ENCODE measurements around the gene WHAMM.
"Not testable (repeated sequence)": the region's sequence is repeated elsewhere in the genome, so short reads cannot be mapped to it uniquely, and the experiment has no call there.

WHAMM gene

GRCh38 chr15:82839136-82839535 is 29.7 kb downstream of the WHAMM start:
- DNase-seq (ENCODE audit: low read depth) = no peak

- no peak for DNase-seq (ENCODE audit: low read depth)
Observed at GRCh38 chr15:82840166-82840565, 30.7 kb downstream of the WHAMM start.

- DNase-seq (ENCODE audit: low read depth) = no peak
Observed at GRCh38 chr15:82843566-82843965, 34.1 kb downstream of the WHAMM start.

DNA sequence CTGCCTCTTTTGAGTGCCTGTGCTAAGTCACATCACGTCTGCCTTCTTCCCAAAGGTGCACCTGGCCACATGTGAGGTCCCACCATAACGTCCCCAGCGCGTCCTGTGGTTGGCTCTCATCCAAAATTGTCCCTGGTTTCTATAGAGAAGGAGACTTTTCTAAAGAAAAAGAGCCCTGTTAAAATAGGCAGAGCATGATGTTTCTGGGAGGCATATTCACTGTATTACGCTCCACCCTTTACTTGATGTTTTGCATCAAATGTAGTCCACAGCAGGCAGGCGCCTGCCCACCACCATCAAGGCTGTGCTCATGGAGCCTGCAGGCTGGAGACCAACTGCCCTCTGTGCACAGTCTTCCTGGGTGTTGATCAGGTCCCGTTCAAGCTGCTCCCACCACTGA is 36.3 kb downstream of the WHAMM start:
- DNase-seq (ENCODE audit: low read depth) = no peak

- DNase-seq (ENCODE audit: low read depth) = no peak
Observed at GRCh38 chr15:82846621-82847020, 37.2 kb downstream of the WHAMM start.

GRCh38 chr15:82847703-82848102 is 38.3 kb downstream of the WHAMM start:
- DNase-seq (ENCODE audit: low read depth) = no peak

DNA sequence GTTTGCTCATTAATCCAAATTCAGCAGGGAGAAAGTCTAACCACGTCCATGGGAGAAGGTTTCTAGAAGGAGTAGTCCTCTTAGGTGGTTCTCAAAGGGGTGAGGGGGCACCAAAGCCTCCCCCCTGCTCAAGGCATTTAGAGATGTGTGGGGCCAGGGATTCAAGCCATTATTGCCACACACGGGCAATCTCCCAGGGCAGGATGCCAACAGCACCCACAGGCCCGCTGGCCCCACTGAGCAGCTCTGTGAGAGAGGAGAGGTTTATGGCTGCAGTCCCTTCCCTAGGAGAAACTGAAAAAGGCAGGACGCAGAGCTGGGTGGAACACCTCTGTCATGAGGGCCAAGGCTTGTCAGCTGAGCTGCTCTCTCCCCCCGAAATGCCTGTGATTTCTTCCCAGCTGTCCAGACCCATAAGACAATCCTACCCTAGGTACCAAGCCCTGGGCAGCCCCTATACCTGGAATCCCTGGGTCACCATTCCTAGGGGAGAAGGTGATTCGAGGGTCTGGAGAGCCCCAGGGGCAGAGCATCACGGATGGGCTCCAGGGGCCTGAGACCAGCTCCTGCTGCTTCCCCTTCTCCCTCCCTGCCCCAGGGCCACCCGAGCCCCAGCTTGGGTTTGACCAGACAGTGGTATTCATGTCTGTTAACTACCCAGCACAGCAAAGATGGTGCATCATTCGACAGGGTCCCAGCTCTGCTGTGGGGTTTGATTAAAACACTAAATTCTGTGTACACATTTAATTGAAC is 39.0 kb downstream of the WHAMM start:
- no peak for DNase-seq (ENCODE audit: low read depth)

DNA sequence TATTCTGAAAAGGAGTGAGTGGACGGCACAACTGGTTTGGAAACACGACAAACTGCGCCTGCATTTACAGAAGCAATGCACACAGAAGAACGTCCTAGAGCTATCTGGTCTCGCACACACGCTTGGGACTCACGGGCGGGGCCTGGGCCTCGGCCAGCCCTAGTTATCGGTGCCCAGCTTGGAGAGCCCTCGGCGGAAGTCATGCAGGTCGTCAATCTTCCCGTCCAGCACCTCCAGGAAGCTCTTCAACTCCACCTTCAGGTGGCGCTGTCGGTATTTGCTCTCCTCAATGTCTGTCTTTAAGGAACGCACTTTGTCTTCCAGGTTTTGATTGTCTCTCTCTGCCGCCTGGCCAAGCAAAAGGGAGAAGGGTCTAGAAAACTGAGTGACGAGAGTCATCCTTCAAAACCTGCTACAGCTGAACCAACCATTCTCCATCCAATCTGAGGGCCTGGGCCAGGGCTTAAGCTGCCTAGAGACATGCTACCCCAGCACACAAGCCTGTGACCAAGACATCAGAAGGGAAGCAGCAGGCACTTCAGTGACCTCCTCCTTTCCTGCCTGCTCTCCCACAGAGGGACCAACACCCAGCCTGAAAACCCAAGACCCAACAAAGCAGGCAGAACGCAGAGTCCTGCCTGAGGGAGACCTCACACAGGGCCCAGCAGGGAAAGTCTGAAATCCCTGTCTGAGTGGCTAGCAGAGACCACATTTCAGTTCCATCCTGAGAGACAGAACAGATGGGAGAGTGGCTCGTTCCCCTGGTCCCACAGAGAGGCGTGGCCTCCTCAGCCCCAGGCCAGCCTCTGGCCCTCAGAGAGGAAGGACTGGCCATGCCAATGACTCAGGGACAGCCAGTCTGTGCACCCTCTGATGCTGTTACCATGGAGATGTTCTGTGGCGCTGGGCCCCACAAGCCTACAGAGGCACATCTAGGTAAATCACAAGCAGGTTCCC is 40.4 kb downstream of the WHAMM start:
- DNase-seq (ENCODE audit: low read depth) = no peak

- no peak for DNase-seq (ENCODE audit: low read depth)
Observed at GRCh38 chr15:82850731-82851130, 41.3 kb downstream of the WHAMM start.

GRCh38 chr15:82851306-82851850 is 42.0 kb downstream of the WHAMM start:
- DNase-seq (ENCODE audit: low read depth) = no peak

GRCh38 chr15:82851981-82852511 is 42.6 kb downstream of the WHAMM start:
- no peak for DNase-seq (ENCODE audit: low read depth)

DNA sequence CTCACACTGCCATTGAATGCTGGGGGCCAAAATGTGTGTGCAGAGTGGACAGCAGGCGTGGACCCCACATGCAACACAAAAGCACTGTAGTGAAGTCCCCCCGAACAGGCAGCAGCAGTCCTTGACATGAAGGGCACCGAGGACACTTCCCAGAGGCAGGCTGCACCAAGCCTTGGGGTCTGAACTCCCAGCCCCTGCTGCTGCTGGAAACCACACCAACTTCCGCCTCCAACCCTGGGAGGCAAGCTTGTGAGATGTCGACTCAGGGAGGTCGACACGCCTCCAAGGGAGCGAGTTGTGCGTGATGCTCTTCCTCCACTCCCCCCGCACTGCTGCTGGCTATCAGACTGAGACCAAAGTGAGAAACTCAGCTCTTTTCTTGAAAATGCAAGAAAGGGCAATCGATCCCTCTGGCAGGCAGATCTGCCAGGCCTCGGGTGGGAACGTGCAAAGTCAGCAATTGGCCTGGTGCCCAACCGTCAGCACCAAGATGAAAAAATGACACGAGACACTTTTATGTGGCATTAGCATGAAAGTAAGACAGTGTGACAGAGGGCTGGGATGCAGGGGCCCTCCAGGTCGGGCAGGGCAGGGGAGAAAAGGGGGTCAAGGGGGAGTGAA is 43.6 kb downstream of the WHAMM start:
- DNase-seq (ENCODE audit: low read depth) = no peak

GRCh38 chr15:82854554-82854953 is 45.1 kb downstream of the WHAMM start:
- DNase-seq (ENCODE audit: low read depth) = no peak

DNA sequence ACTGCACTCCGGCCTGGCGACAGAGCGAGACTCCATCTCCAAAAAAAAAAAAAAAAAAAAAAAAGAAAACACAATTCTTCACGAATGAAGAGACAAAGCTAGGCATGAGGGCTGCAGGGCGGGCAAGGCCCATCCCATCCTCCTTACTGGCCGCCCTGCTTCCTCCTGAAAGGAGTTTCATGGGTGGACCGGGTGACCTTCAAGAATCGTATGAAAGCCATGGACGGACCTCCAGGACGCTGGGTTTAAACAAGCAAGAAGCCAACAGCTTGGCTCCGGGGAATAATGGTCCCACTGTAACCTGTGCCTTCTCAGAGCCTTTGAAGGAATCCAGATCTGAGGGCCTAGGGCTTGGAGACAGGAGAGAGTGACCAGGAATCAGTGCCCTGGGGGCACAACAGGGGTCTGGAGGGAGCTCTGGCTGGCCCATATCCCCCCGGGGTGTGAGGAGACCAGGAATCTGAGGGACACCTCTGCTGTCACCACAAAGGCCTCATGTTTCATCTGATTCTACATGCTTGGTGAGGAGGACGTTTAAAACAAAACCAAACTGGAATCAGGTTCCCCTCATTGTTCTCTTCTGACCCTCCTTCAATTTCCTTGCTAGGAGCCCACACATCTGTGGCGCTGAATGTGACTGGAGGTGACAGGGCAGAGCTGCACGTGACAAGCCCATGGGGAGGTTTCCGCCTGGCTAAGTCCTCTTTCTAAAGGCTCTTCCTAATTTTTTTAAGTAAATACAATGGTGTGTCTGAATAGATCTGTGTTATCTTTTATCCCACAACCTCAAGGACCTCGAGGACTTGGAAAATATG is 46.1 kb downstream of the WHAMM start:
- no peak for DNase-seq (ENCODE audit: low read depth)

DNA sequence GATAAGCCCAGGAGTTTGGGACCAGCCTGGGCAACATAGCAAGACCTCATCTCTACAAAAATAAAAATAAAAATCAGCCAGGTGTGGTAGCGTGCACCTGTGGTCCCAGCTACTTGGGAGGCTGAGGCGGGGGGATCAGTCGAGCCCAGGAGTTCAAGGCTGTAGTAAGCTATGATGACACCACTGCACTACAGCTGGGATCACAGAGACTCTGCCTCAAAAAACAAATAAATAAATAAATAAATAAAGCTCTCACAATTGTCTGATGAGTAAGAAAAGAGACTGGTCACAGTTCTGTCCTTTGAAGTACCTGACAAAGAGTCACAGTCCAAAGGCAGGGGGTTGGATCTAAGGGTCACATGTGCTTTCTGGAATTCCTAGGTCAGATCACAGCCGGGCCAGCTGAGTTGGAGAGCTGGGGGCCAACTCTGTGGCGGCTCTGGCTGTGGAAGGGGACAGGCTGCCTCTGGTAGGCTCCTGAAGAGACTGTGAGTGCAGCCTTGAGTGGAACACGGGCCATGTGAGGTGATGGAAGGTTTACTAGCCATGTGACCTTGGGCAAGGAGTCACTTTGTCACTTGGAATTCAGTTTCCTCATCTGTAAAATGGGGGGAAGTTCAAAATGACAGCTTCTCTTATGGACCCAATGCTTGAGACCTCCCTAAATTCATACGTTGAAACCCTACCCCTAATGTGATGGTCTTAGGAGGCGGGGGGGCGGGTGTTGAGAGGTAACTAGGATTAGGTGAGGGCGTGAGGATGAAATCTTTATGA is 47.2 kb downstream of the WHAMM start:
- no peak for DNase-seq (ENCODE audit: low read depth)

DNA sequence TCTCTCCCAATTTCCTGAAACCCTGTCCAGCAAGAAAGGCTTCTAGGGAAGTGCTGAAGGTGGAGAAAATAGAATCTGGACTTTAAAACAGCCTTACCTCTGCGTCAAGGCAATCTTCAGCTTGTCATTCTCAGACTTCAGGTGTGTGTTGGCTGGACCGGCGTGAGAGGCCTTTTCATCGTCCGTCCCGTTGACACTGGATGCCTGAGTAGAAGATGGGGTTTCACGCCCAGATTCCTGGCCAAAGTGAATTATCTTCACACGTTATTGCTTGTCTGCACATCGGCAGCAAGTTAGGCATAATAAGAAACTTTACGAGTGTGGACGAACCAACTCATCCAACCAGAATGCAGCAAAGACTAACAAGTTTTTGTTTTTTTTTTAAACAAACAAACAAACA is 49.5 kb downstream of the WHAMM start:
- DNase-seq (ENCODE audit: low read depth) = no peak

DNA sequence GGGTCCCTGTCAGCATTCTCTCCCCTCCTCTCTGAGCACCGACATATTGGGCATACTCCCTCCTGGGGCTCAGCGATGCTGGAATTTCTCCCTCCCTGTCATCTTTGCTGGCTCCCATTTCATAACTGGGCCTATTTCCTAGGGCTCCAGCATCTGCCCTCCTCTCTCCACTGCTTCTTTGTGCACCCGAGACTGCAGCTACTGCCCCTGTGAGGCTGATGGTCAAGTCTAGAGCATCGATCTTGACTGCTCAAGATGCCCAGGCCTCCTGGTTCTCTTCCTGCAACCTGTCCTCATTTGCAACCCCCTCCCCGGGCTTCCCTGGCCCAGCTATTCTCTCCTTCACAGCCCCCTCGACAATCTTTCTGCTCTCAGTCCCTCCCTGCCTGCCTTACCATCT is 53.5 kb downstream of the WHAMM start:
- DNase-seq (ENCODE audit: low read depth) = no peak

DNA sequence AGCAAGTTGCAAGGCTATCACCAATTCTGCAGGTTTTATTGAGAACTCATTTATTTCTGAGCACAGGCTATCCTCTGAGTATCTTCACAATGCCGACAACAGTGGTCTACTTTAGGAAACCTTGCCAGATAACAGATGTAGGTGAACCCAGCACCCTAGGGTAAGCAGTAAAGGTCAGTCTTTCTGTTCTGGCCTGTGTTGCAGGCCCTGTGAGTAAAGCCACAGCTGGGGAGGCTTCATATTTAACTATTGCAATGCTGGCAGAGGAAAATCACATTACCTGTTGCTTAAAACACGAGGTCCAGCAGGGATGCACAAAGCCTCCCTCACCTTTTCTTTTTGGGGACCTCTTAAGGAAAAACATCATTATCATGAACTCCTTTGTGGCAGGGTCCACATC is 55.5 kb downstream of the WHAMM start:
- no peak for DNase-seq (ENCODE audit: low read depth)

GRCh38 chr15:82865581-82865980 is 56.2 kb downstream of the WHAMM start:
- not testable (repeated sequence) for DNase-seq (ENCODE audit: low read depth)

DNA sequence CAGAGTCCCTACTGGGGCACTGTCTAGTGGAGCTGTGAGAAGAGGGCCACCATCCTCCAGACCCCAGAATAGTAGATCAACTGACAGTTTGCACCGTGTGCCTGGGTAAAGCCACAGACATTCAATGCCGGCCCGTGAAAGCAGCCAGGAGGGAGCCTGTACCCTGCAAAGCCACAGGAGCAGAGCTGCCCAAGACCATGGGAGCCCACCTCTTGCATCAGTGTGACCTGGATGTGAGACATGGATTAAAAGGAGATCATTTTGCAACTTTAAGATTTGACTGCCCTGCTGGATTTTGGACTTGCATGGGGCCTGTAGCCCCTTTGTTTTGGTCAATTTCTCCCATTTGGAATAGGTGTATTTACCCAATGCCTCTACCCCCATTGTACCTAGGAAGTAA is 56.6 kb downstream of the WHAMM start:
- not testable (repeated sequence) for DNase-seq (ENCODE audit: low read depth)

All from stimulated activated CD8-positive, alpha-beta memory T cell treated with anti-CD3 and anti-CD28 coated beads, Interleukin-7, amount 100 ng/mL, for 24 hours (primary cell).